ENCODE results near the gene ARMH2. TPM values are rescaled to one million over a fixed set of nuclear protein-coding genes. Genes with fewer than 3 reads are reported as not detected.

The ARMH2 gene
- total and polyA plus RNA-seq, 9 of the 15 experiments (the other 6 are each of a cell fraction or from before 2014, with no cell fraction given) = not detected

DNA sequence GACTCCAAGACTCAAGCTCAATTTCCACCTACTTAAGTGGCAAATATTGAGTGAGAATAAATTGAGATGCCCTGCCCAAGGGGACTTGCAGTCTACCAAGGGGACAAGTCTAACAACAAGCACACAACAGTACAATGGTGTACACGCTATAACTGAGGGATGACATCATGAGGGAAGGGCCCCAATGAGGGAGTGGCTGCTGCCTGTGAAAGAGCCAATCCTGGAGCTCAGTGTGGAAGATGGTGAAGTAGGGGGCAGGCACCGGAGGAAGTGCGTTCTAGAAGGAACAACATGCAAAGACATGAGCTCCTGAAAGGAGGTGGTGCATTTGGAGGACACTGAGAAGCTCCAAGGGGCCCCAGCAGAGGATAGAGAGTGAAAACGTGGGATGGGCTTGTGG, 46.9 kb upstream of the ARMH2 start:
- no peak overlapping the region for H3K9ac ChIP-seq (ENCODE audit: insufficient read depth in 1 of 2, low read depth in 2 of 2, low read length in 2 of 2)
- no peak overlapping the region for H3K27ac ChIP-seq (ENCODE audit: extremely low read depth, low read depth, low read length)
- FAIRE-seq (no peak), DNase-seq (ENCODE audit: extremely low read depth in 1 of 4, low spot score in 3 of 4) (peak; percentile 8 to 29 (median 20)), ATAC-seq (peak; percentile 85)
- H2AFZ ChIP-seq (ENCODE audit: low read depth, low read length) = no peak overlapping the region
- ChIA-PET POLR2A (interaction anchor here (0.6 kb wide), 1 partner anchor 142 kb away, joined by 3 read pairs; no protein-coding TSS in a partner anchor), CTCF (ENCODE audit: low intra/inter-chr PET ratio) (no interaction called here)
- peak; percentile 37; the same call in 1 of the 2 replicates for TF ChIP-seq ATF7 (IDR thresholded peaks at IDR 0.05)
- no peak for TF ChIP-seq PYGO2 (tag; IDR thresholded peaks at IDR 0.05)
- H3K4me3 ChIP-seq = no peak overlapping the region
- no TSS peak for BruUV-seq (replicated peaks)
- in situ Hi-C loops (cut with MboI) (no loop called here), intact Hi-C loops (cut with micrococcal nuclease) (no loop called here)
- no peaks in the 10 kb centered on the region for H3K36me3 ChIP-seq (ENCODE audit: control insufficient read depth, insufficient read depth, low read length)
- H3K4me2 ChIP-seq (ENCODE audit: insufficient read depth, low read length) = no peak overlapping the region
- 1% methylated on average over 4 of the region's 4 CpGs for WGBS (ENCODE audit: insufficient coverage, low coverage, missing lambda C conversion rate)
- no peaks in the 10 kb centered on the region for H4K20me1 ChIP-seq (replicated peaks; ENCODE audit: control insufficient read depth, insufficient read depth, low read length)
- peaks cover 25 to 65% of the 10 kb centered on the region in 2 experiments; a peak in 4 of 5 replicates for H3K27me3 ChIP-seq (ENCODE audit: control insufficient read depth in 2 of 2, insufficient read depth in 2 of 2, low read length in 2 of 2)
- H3K9me1 ChIP-seq (ENCODE audit: control insufficient read depth, insufficient read depth, low read length) = no peaks in the 10 kb centered on the region
- no peaks in the 10 kb centered on the region for H3K79me2 ChIP-seq (ENCODE audit: control insufficient read depth, insufficient read depth, low read length)
- no peaks in the 10 kb centered on the region for H3K4me1 ChIP-seq (replicated peaks in 1 of 2; ENCODE audit: control insufficient read depth in 2 of 2, insufficient read depth in 2 of 2, low read length in 2 of 2)
- H3K9me3 ChIP-seq (replicated peaks; ENCODE audit: control insufficient read depth, insufficient read depth, low read depth, low read length) = no peaks in the 10 kb centered on the region

DNA sequence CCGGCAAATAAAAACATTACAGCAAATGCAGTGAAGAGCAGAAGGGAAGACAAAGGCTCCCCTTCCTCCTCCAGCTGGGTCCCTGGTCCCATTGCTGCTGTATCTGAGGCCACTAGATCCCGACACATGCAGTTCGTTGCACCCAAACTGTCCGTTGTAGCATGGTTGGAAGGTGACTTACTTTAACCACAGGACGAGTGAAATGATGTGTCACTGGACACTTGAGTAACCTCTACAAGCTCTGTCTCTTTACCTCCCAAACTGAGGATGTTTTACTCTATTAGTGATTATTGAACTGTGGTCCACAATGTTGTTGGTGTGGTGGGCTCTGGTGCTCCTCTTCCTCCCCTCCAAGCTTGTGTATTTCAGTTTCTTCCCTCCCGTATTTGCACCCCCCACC, 46.2 kb upstream of the ARMH2 start:
- TF ChIP-seq ZNF316 (IDR thresholded peaks at IDR 0.05) = no peak
- TF ChIP-seq, protein P1, sequence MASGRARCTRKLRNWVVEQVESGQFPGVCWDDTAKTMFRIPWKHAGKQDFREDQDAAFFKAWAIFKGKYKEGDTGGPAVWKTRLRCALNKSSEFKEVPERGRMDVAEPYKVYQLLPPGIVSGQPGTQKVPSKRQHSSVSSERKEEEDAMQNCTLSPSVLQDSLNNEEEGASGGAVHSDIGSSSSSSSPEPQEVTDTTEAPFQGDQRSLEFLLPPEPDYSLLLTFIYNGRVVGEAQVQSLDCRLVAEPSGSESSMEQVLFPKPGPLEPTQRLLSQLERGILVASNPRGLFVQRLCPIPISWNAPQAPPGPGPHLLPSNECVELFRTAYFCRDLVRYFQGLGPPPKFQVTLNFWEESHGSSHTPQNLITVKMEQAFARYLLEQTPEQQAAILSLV (tag; IDR thresholded peaks at IDR 0.05) = no peak
- TF ChIP-seq, protein P2, sequence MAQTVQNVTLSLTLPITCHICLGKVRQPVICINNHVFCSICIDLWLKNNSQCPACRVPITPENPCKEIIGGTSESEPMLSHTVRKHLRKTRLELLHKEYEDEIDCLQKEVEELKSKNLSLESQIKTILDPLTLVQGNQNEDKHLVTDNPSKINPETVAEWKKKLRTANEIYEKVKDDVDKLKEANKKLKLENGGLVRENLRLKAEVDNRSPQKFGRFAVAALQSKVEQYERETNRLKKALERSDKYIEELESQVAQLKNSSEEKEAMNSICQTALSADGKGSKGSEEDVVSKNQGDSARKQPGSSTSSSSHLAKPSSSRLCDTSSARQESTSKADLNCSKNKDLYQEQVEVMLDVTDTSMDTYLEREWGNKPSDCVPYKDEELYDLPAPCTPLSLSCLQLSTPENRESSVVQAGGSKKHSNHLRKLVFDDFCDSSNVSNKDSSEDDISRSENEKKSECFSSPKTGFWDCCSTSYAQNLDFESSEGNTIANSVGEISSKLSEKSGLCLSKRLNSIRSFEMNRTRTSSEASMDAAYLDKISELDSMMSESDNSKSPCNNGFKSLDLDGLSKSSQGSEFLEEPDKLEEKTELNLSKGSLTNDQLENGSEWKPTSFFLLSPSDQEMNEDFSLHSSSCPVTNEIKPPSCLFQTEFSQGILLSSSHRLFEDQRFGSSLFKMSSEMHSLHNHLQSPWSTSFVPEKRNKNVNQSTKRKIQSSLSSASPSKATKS (CRISPR knock-in tag; IDR thresholded peaks at IDR 0.05) = no peak
- TF ChIP-seq ZKSCAN8 (CRISPR knock-in tag; IDR thresholded peaks at IDR 0.05) = no peak
- no peak for TF ChIP-seq ETV1 (tag; conservative IDR thresholded peaks at IDR 0.05; ENCODE audit: low read depth)
- TF ChIP-seq SRSF7 (optimal IDR thresholded peaks at IDR 0.05; ENCODE audit: low read depth, low read length) = no peak
- no peak for TF ChIP-seq SIN3A (IDR thresholded peaks at IDR 0.05; ENCODE audit: borderline replicate concordance in 2 of 2, control insufficient read depth in 1 of 2, low read depth in 2 of 2, low read length in 2 of 2)
- no peak for TF ChIP-seq ZNF121 (CRISPR knock-in tag; conservative IDR thresholded peaks at IDR 0.05)
- no peak for TF ChIP-seq ZBED1 (IDR thresholded peaks at IDR 0.05)
- no peak for TF ChIP-seq ZBTB1 (CRISPR knock-in tag; IDR thresholded peaks at IDR 0.05; ENCODE audit: borderline replicate concordance, low read depth)
- H3K36me3 ChIP-seq (ENCODE audit: control insufficient read depth, insufficient read depth, low read length) = no peaks in the 10 kb centered on the region
- no peak for FAIRE-seq
- no peak overlapping the region for H3K27ac ChIP-seq (ENCODE audit: extremely low read depth, low read depth, low read length)
- no peaks in the 10 kb centered on the region for H3K9me3 ChIP-seq (replicated peaks; ENCODE audit: control insufficient read depth, insufficient read depth, low read depth, low read length)
- no TSS peak for BruUV-seq (replicated peaks)
- no peaks in the 10 kb centered on the region for H3K4me1 ChIP-seq (replicated peaks in 1 of 2; ENCODE audit: control insufficient read depth in 2 of 2, insufficient read depth in 2 of 2, low read length in 2 of 2)
- H3K27me3 ChIP-seq (ENCODE audit: control insufficient read depth in 2 of 2, insufficient read depth in 2 of 2, low read length in 2 of 2) = peaks cover 24 to 60% of the 10 kb centered on the region in 2 experiments; a peak in 4 of 5 replicates
- H2AFZ ChIP-seq (ENCODE audit: low read depth, low read length) = no peak overlapping the region
- WGBS (ENCODE audit: insufficient coverage, low coverage, missing lambda C conversion rate) = 2% methylated on average over 5 of the region's 6 CpGs
- H3K9me1 ChIP-seq (ENCODE audit: control insufficient read depth, insufficient read depth, low read length) = no peaks in the 10 kb centered on the region
- in situ Hi-C loops (cut with MboI) = no loop called here
- ChIA-PET CTCF (ENCODE audit: low intra/inter-chr PET ratio) (no interaction called here), POLR2A (no interaction called here)
- no peak for DNase-seq (ENCODE audit: extremely low read depth in 1 of 4, low spot score in 3 of 4)
- no peaks in the 10 kb centered on the region for H4K20me1 ChIP-seq (replicated peaks; ENCODE audit: control insufficient read depth, insufficient read depth, low read length)
- no peak overlapping the region for H3K4me2 ChIP-seq (ENCODE audit: insufficient read depth, low read length)
- H3K9ac ChIP-seq (ENCODE audit: insufficient read depth in 1 of 2, low read depth in 2 of 2, low read length in 2 of 2) = no peak overlapping the region
- intact Hi-C loops (cut with micrococcal nuclease) = no loop called here
- H3K4me3 ChIP-seq = no peak overlapping the region
- H3K79me2 ChIP-seq (ENCODE audit: control insufficient read depth, insufficient read depth, low read length) = no peaks in the 10 kb centered on the region
- ATAC-seq = no peak

Measured in K562 (cell line).